HG03432 (cell line): Measurements from ENCODE around the gene NTN1.
"Not testable (repeated sequence)": the region's sequence is repeated elsewhere in the genome, so short reads cannot be mapped to it uniquely, and the experiment has no call there.

Experiments used
- ATAC-seq: cut with Tn5 transposase; IDR thresholded peaks from one replicate; pipeline ENCODE4 v1.9.1; 2021; ENCODE audit warnings: mild to moderate bottlenecking, moderate library complexity; ENCODE audit not compliant: unreplicated experiment

Gene NTN1

GRCh38 chr17:9021158-9021991 is at the start of gene NTN1:
NTN1 (plus strand) TSS chr17:9021510; CDS start chr17:9022374, 864 bp downstream.
- peak; percentile 65 for ATAC-seq

GRCh38 chr17:8975091-8975725 is 46.1 kb upstream of the NTN1 start:
- ATAC-seq: no peak

GRCh38 chr17:8976638-8977037 is 44.7 kb upstream of the NTN1 start:
- no peak for ATAC-seq

GRCh38 chr17:8979715-8980114 is 41.6 kb upstream of the NTN1 start:
- no peak for ATAC-seq

GRCh38 chr17:8981443-8981842 is 39.9 kb upstream of the NTN1 start:
- no peak for ATAC-seq

GRCh38 chr17:8984225-8984624 is 37.1 kb upstream of the NTN1 start:
- not testable (repeated sequence) for ATAC-seq

GRCh38 chr17:8985054-8985701 is 36.1 kb upstream of the NTN1 start:
- no peak for ATAC-seq

GRCh38 chr17:8986295-8986694 is 35.0 kb upstream of the NTN1 start:
- no peak for ATAC-seq

GRCh38 chr17:8988263-8988935 is 32.9 kb upstream of the NTN1 start:
- not testable (repeated sequence) for ATAC-seq

- no peak for ATAC-seq
These were observed 29.6 kb upstream of the NTN1 start for GRCh38 chr17:8991514-8992285.

- ATAC-seq: no peak
These were observed 27.0 kb upstream of the NTN1 start for GRCh38 chr17:8994319-8994718.

GRCh38 chr17:8995711-8996110 is 25.6 kb upstream of the NTN1 start:
- ATAC-seq: no peak

- no peak for ATAC-seq
These were observed 23.2 kb upstream of the NTN1 start for GRCh38 chr17:8997994-8998628.

- no peak for ATAC-seq
These were observed 19.8 kb upstream of the NTN1 start for GRCh38 chr17:9001559-9001958.

GRCh38 chr17:9002227-9002605 is 19.1 kb upstream of the NTN1 start:
- no peak for ATAC-seq

- ATAC-seq: no peak
These were observed 18.5 kb upstream of the NTN1 start for GRCh38 chr17:9002606-9003354.

- no peak for ATAC-seq
These were observed 17.8 kb upstream of the NTN1 start for GRCh38 chr17:9003355-9004131.

GRCh38 chr17:9004132-9004960 is 17.0 kb upstream of the NTN1 start:
- no peak for ATAC-seq
